Measurements from ENCODE around the gene DDC. TPM values are rescaled to one million over a fixed set of nuclear protein-coding genes. Genes with fewer than 3 reads are reported as not detected.

DDC gene
- total and polyA plus RNA-seq, 4 experiments from 2014 or later, result not detected

DNA sequence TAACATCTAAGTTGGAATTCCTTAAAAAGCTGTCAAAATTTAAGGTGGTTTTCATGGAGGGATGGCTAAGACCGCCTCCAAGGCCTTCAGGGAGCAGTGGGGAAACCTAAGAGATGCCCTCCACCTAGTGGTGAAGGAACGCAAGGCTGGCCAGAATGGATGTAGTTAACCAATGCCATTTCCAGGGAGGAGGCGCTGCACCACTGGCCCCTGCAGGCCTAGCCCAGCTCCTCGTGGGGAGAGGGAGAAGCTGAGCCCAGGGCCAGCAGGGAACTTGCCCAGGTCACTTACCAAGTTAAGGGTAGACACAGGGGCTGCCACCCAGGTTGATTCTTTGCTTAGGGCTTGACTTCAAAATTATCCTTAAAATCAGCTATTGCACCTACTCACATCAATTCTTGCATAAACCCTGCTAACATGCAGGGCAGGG, 147.1 kb downstream of the DDC start:
- H3K4me3 Mint-ChIP-seq, result no peak overlapping the region
- H3K4me1 ChIP-seq (ENCODE audit: insufficient read depth, low read length), result peaks cover 16% of the 10 kb centered on the region
- ChIA-PET POLR2A (ENCODE audit: partially characterized antibody) (interaction anchor here (0.8 to 4.2 kb wide), 13 partner anchors 10 to 326 kb away, joined by 3 to 38 read pairs (median 4); partner anchors contain the start of gene IKZF1), CTCF (ENCODE audit: partially characterized antibody) (interaction anchor here (0.6 to 12.7 kb wide), 74 partner anchors 10 to 349 kb away, joined by 3 to 205 read pairs (median 4); partner anchors contain the start of genes IKZF1 and ZPBP)
- intact Hi-C loops (cut with micrococcal nuclease), result loop anchor here (1.0 to 5.0 kb wide), 7 partner anchors 49 to 744 kb away; no protein-coding TSS in a partner anchor
- no peaks in the 10 kb centered on the region for H3K9me3 ChIP-seq (ENCODE audit: control insufficient read depth in 1 of 2, low read length in 2 of 2)
- H3K9me3 Mint-ChIP-seq, result no peaks in the 10 kb centered on the region
- no peaks in the 10 kb centered on the region for H3K36me3 ChIP-seq (ENCODE audit: insufficient read depth, low read length)
- no peaks in the 10 kb centered on the region for H3K27me3 Mint-ChIP-seq
- H3K27me3 ChIP-seq (ENCODE audit: insufficient read depth, low read length), result no peaks in the 10 kb centered on the region
- peak overlapping the region in 1 of 7 donors; percentile 62 for H3K27ac Mint-ChIP-seq
- no peaks in the 10 kb centered on the region for H3K36me3 Mint-ChIP-seq
- H3K4me1 Mint-ChIP-seq, result peaks cover 12 to 23% (median 16%) of the 10 kb centered on the region in 4 donors
- H3K4me3 ChIP-seq (ENCODE audit: low read length in 2 of 2), result no peak overlapping the region
- peak; percentile 59 to 71 (median 63) for DNase-seq
- H3K27ac ChIP-seq (ENCODE audit: low read depth, low read length), result no peak overlapping the region

DNA sequence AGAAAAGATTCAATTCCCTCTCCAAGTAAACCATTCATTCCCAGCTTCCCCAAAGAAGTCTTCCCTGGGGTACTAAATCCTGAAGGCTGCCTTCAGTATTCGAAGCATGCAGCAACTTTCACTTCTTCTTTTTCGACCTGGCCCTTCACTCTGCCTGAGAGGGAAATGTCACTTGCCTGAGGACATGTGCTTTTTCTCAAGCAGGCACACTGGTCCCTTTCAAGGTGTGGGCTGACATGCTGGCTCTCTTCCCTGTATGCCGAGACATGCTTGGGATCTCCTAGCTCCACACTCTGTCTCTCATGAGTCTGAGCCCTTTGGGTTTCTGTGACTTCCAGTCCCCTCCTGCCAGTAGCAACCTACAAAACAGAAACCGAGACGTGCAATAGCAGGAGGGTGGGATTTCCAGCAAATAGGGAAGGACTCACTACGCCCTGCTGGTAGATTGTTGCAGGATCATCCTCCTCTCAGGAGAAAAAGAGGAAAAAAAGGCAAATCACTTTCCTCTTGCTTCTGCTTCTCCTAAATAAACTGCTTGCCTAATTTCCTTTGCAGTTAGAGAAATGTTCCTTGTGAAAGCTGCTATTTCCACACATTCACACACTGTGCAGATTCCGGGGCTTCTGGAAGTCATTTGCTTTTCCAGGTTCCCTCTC, 148.6 kb downstream of the DDC start:
- no peaks in the 10 kb centered on the region for H3K9me3 Mint-ChIP-seq
- H3K4me3 Mint-ChIP-seq, result peak overlapping the region in 6 of 8 donors; percentile 2 to 40 (median 29)
- POLR2A ChIA-PET (ENCODE audit: partially characterized antibody), result interaction anchor here (1.0 to 4.2 kb wide), 8 partner anchors 11 to 274 kb away, joined by 3 to 38 read pairs (median 5); partner anchors contain the start of gene IKZF1
- no peaks in the 10 kb centered on the region for H3K36me3 ChIP-seq (ENCODE audit: insufficient read depth, low read length)
- DNase-seq, result no peak
- no peaks in the 10 kb centered on the region for H3K9me3 ChIP-seq (ENCODE audit: control insufficient read depth in 1 of 2, low read length in 2 of 2)
- H3K36me3 Mint-ChIP-seq, result peaks cover 0 to 2% of the 10 kb centered on the region in 2 donors
- H3K4me3 ChIP-seq (ENCODE audit: low read length in 2 of 2), result no peak overlapping the region
- no peak overlapping the region for H3K27ac ChIP-seq (ENCODE audit: low read depth, low read length)
- intact Hi-C loops (cut with micrococcal nuclease), result loop anchor here (5.0 kb wide), 1 partner anchor 746 kb away; no protein-coding TSS in a partner anchor
- CTCF ChIA-PET (ENCODE audit: partially characterized antibody), result interaction anchor here (0.8 to 12.7 kb wide), 20 partner anchors 11 to 312 kb away, joined by 3 to 205 read pairs (median 8); no protein-coding TSS in a partner anchor
- H3K27ac Mint-ChIP-seq, result peak overlapping the region in 5 of 7 donors; percentile 13 to 61 (median 48)
- no peaks in the 10 kb centered on the region for H3K27me3 Mint-ChIP-seq
- H3K4me1 ChIP-seq (ENCODE audit: insufficient read depth, low read length), result peaks cover 16% of the 10 kb centered on the region
- no peaks in the 10 kb centered on the region for H3K27me3 ChIP-seq (ENCODE audit: insufficient read depth, low read length)
- peaks cover 13 to 23% (median 17%) of the 10 kb centered on the region in 4 donors for H3K4me1 Mint-ChIP-seq

DNA sequence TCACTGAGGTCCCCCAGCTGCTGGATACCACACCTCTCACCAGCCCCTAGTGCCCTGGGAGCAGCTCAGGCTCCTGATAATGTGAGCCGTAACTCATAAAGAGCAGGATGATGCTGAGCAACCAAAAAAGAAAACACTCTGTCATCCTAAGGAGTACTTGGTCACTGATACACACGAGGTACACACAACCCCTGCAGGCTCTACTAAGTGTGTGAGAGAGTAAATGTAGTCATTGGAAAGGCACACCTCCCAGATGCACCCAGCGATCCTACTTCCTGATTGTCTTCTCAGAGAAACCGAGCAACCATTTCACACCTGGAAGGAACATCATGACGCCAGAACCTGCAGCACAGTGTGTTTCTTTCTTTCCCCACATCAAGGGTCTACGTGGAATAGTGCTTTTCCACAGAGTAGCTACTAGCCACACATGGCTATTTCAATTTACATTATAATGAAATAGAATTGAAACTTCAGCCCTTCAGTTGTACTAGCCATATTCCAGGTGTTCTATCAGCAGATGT, 149.3 kb downstream of the DDC start:
- Mint-ChIP-seq H3K4me3 (peak overlapping the region in 6 of 8 donors; percentile 2 to 66 (median 35)), H3K27ac (peak overlapping the region in 3 of 7 donors; percentile 6 to 77 (median 48)), H3K36me3 (peaks cover 0 to 3% of the 10 kb centered on the region in 2 donors), H3K9me3 (peaks cover 0 to 3% (median 0%) of the 10 kb centered on the region in 8 donors), H3K27me3 (no peaks in the 10 kb centered on the region), H3K4me1 (peaks cover 18 to 27% (median 20%) of the 10 kb centered on the region in 4 donors)
- Histone ChIP-seq H3K36me3 (ENCODE audit: insufficient read depth, low read length) (no peaks in the 10 kb centered on the region), H3K9me3 (ENCODE audit: control insufficient read depth in 1 of 2, low read length in 2 of 2) (no peaks in the 10 kb centered on the region), H3K4me1 (ENCODE audit: insufficient read depth, low read length) (peaks cover 16% of the 10 kb centered on the region), H3K27me3 (ENCODE audit: insufficient read depth, low read length) (no peaks in the 10 kb centered on the region), H3K4me3 (ENCODE audit: low read length in 2 of 2) (no peak overlapping the region), H3K27ac (ENCODE audit: low read depth, low read length) (no peak overlapping the region)
- intact Hi-C loops (cut with micrococcal nuclease), result loop anchor here (5.0 kb wide), 1 partner anchor 746 kb away; no protein-coding TSS in a partner anchor
- DNase-seq, result no peak
- ChIA-PET CTCF (ENCODE audit: partially characterized antibody) (interaction anchor here (0.8 to 12.7 kb wide), 13 partner anchors 10 to 745 kb away, joined by 3 to 205 read pairs (median 8); no protein-coding TSS in a partner anchor), POLR2A (ENCODE audit: partially characterized antibody) (interaction anchor here (1.0 to 4.2 kb wide), 6 partner anchors 10 to 273 kb away, joined by 3 to 38 read pairs (median 4); no protein-coding TSS in a partner anchor)

DNA sequence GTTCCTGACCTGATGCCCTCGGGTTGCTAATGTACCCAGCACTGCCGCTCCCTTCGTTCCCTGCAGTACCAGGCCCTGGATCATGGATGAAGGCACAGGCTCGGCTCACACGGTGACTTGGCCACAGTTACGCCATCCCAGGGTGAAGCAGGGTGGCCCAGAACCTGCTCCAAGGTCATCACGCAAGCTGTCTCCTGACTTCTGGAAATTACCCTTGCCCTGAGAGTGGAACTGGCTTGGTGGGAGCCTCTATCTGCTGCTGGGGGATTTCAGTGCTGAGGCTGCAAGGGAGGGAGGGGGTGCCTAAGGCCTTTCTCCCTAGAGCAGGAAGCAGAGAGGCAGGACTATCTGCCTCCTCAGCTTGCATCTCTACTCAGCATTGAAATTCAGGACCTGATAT, 151.6 kb downstream of the DDC start:
- POLR2A ChIA-PET (ENCODE audit: partially characterized antibody), result interaction anchor here (0.9 to 1.6 kb wide), 3 partner anchors 53 to 208 kb away, joined by 3 to 4 read pairs (median 3); no protein-coding TSS in a partner anchor
- H3K9me3 Mint-ChIP-seq, result peaks cover 0 to 3% (median 0%) of the 10 kb centered on the region in 8 donors
- no peaks in the 10 kb centered on the region for H3K36me3 ChIP-seq (ENCODE audit: insufficient read depth, low read length)
- H3K9me3 ChIP-seq (ENCODE audit: control insufficient read depth in 1 of 2, low read length in 2 of 2), result no peaks in the 10 kb centered on the region
- no peaks in the 10 kb centered on the region for H3K27me3 Mint-ChIP-seq
- H3K4me1 Mint-ChIP-seq, result peaks cover 19 to 37% (median 29%) of the 10 kb centered on the region in 4 donors
- intact Hi-C loops (cut with micrococcal nuclease), result no loop called here
- H3K4me1 ChIP-seq (ENCODE audit: insufficient read depth, low read length), result peaks cover 16% of the 10 kb centered on the region
- DNase-seq, result no peak
- CTCF ChIA-PET (ENCODE audit: partially characterized antibody), result interaction anchor here (0.9 to 12.7 kb wide), 3 partner anchors 14 to 321 kb away, joined by 3 to 205 read pairs (median 3); no protein-coding TSS in a partner anchor
- H3K27ac ChIP-seq (ENCODE audit: low read depth, low read length), result no peak overlapping the region
- H3K4me3 Mint-ChIP-seq, result no peak overlapping the region
- H3K4me3 ChIP-seq (ENCODE audit: low read length in 2 of 2), result no peak overlapping the region
- H3K36me3 Mint-ChIP-seq, result peaks cover 0 to 3% of the 10 kb centered on the region in 2 donors
- peak overlapping the region in 1 of 7 donors; percentile 19 for H3K27ac Mint-ChIP-seq
- H3K27me3 ChIP-seq (ENCODE audit: insufficient read depth, low read length), result no peaks in the 10 kb centered on the region

DNA sequence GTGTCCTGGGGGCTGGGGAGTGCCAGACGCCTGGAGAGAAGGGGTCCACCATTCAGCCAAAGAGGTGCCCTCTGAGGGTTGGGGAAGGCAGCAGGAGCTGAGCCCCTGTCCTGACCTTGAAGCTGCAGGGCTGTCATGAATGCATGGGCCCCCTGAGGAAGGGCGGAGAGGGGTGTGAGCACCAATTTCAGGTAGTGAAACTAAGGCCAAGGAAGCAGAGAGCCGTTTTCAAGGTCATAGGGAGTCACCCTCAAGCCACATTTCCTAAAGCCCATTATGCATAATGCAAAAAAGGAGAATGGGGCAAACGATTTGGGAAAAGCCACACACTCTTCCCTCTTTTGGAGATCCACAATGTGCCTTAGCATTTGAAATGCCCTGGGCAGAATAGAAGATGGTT, 152.2 kb downstream of the DDC start:
- ChIA-PET POLR2A (ENCODE audit: partially characterized antibody) (interaction anchor here (0.9 to 1.6 kb wide), 4 partner anchors 19 to 207 kb away, joined by 3 to 4 read pairs (median 3); no protein-coding TSS in a partner anchor), CTCF (ENCODE audit: partially characterized antibody) (interaction anchor here (0.9 to 12.7 kb wide), 4 partner anchors 9 to 321 kb away, joined by 3 to 205 read pairs (median 4); no protein-coding TSS in a partner anchor)
- H3K27me3 ChIP-seq (ENCODE audit: insufficient read depth, low read length), result no peaks in the 10 kb centered on the region
- no peak overlapping the region for H3K4me3 ChIP-seq (ENCODE audit: low read length in 2 of 2)
- Mint-ChIP-seq H3K4me1 (peaks cover 19 to 42% (median 30%) of the 10 kb centered on the region in 4 donors), H3K9me3 (peaks cover 0 to 3% (median 0%) of the 10 kb centered on the region in 8 donors), H3K27ac (peak overlapping the region in 1 of 7 donors; percentile 79), H3K27me3 (no peaks in the 10 kb centered on the region), H3K36me3 (peaks cover 0 to 3% of the 10 kb centered on the region in 2 donors), H3K4me3 (no peak overlapping the region)
- no peaks in the 10 kb centered on the region for H3K9me3 ChIP-seq (ENCODE audit: control insufficient read depth in 1 of 2, low read length in 2 of 2)
- no peak for DNase-seq
- no peak overlapping the region for H3K27ac ChIP-seq (ENCODE audit: low read depth, low read length)
- no peaks in the 10 kb centered on the region for H3K36me3 ChIP-seq (ENCODE audit: insufficient read depth, low read length)
- intact Hi-C loops (cut with micrococcal nuclease), result no loop called here
- peaks cover 16% of the 10 kb centered on the region for H3K4me1 ChIP-seq (ENCODE audit: insufficient read depth, low read length)

DNA sequence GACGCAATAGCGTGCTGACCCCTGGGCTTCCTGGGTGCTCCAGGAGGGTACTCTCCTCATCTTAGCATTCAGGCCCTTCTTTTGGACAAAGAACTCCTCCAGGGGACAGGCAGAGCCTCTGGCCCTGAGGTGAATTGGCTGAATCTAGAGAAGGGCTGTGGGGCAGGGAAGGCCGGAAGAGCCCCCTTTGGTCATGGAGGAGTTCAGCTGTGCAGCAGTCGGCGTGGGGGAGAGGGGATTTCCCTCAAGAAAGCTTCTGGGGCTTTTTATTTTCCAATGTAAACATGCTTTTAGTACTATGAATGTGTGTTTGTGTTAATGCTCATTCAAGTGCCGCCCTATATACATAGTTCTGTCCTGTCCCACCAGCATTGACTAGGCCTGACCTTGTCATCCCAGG, 153.9 kb downstream of the DDC start:
- Mint-ChIP-seq H3K4me3 (no peak overlapping the region), H3K27me3 (no peaks in the 10 kb centered on the region), H3K27ac (peak overlapping the region in 3 of 7 donors; percentile 66 to 88 (median 73)), H3K9me3 (peaks cover 0 to 6% (median 0%) of the 10 kb centered on the region in 8 donors), H3K36me3 (peaks cover 0 to 3% of the 10 kb centered on the region in 2 donors), H3K4me1 (peaks cover 23 to 50% (median 36%) of the 10 kb centered on the region in 4 donors)
- Histone ChIP-seq H3K9me3 (ENCODE audit: control insufficient read depth in 1 of 2, low read length in 2 of 2) (no peaks in the 10 kb centered on the region), H3K27me3 (ENCODE audit: insufficient read depth, low read length) (no peaks in the 10 kb centered on the region), H3K27ac (ENCODE audit: low read depth, low read length) (no peak overlapping the region), H3K4me1 (ENCODE audit: insufficient read depth, low read length) (peaks cover 12% of the 10 kb centered on the region), H3K4me3 (ENCODE audit: low read length in 2 of 2) (no peak overlapping the region), H3K36me3 (ENCODE audit: insufficient read depth, low read length) (no peaks in the 10 kb centered on the region)
- no peak for DNase-seq
- intact Hi-C loops (cut with micrococcal nuclease), result no loop called here
- ChIA-PET POLR2A (ENCODE audit: partially characterized antibody) (interaction anchor here (1.1 kb wide), 1 partner anchor 13 kb away, joined by 3 read pairs; no protein-coding TSS in a partner anchor), CTCF (ENCODE audit: partially characterized antibody) (interaction anchor here (1.8 to 12.7 kb wide), 2 partner anchors 207 to 268 kb away, joined by 6 to 205 read pairs; no protein-coding TSS in a partner anchor)

Data from CD4-positive, alpha-beta memory T cell (primary cell).